ENCODE data around the gene TLCD1.

TLCD1 gene

DNA sequence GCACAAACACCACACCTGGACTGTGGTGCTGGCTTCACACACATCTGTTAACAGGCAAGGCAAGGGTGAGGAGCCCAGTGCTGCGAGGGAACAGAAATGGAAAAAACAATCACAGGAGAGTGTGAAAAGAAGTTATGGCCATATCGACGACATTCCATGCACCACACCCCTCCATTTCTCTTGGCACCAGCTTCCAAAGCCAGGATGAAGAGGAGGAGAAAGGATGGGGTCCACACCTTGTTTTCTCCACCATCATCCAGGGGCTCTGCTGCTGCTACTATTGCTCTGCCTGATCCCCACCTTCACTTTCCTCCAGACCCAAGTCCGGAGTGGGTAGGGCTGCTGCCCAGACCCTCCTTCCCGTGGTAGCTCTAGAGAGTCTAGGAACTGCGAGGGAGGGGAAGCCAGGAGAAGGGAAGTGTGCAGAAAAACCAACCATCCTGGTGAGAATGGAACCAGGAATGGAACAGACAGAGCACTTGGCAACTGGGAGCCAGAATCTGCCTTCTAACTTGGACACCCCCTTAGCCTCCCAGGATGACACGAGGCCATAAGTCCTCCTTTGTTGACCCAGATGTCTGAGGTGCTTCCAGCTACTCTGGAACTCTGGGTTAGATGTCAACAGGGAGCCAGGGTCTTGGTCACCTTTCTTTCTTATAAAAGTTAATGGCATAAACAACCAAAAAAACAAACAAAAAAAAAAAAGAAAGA, 13.2 kb downstream of the TLCD1 start:
- DNase-seq (ENCODE audit: low read depth in 2 of 2): no peak

DNA sequence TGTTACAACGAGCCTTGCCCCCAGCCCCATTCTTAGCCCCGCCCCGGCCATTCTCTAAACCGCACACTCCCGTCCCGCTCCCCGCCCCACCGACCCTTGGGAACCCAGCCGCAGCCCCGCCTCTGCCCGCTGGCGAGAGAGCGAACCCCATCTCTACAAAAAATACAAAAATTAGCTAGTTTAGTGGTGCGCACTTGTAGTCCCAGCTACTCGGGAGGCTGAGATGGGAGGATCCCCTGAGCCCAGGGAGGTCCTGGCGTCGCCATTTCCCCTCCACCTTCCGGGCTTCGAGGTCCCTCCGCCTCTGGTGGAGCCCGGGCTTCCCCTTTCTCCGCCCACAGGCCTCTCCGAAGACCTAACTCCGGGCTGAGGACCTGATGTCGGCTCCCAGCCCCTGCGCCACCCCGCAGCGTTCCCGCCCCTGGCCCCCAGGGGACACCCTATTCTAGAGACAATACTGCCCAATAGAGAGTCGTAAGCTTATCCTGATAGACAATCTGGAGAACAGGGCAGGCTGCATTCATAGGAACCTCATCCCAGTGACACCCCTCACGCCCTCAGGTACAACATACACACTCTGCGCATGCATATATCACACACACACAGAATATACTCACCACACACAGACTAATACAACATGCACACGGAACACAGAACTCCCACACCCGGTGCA, 13.9 kb downstream of the TLCD1 start:
- no peak for DNase-seq (ENCODE audit: low read depth in 2 of 2)

GRCh38 chr17:28711723-28712031, 14.4 kb downstream of the TLCD1 start, which contains the start of gene PROCA1:
TSS of gene PROCA1 (minus strand) at chr17:28711888. CDS start at chr17:28711660, 228 bp downstream.
- DNase-seq (ENCODE audit: low read depth in 2 of 2): no peak

DNA sequence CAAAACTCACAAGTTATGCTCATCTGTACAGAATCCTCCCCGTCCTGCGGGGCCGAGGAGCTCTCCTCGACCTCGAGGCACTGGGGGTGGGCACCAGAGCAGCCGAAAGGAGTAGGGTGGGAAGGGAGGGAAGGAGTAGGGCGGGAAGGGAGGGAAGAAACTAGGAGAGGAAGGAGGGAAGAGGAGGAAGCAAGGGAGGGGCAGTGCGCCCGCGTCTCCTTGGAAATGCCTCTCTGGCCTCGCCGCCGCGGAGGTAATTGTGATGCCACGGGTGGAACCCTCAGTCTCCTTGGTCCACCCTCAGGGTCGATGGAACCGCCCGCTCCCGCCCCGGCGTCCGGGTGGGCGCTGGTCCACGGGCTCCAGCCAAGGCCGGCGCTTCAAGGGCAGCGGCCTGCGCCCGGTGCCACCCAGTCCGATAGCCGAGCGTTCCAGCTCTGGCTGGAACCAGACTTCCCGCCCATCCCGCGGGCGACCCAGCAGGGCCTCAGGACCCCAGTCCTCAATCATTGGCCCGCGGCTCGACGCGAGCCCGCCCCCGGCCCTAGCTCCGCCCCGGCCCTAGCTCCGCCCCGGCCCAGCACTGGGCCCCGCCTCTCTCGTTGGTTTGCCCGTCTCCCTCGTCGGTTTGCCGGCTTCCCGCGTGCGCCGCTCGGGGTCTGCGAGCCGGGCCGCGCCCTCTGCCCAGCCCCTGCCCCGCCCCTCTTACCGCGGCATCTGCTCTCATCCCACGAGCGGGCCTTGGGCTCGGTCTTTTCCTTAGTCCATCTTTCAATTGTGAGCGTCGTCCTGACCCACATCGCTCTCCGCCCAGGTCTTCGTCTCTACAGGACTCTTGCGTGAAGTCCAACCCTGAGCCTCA, 14.9 kb downstream of the TLCD1 start:
- peak; percentile 63 to 74 for DNase-seq (ENCODE audit: low read depth in 2 of 2)

GRCh38 chr17:28707339-28707720, 18.7 kb downstream of the TLCD1 start:
- DNase-seq (ENCODE audit: low read depth in 2 of 2): no peak

GRCh38 chr17:28706471-28707338, 19.3 kb downstream of the TLCD1 start:
- no peak for DNase-seq (ENCODE audit: low read depth in 2 of 2)

- no peak for DNase-seq (ENCODE audit: low read depth in 2 of 2)
Measured at GRCh38 chr17:28705728-28706334, 20.2 kb downstream of the TLCD1 start.

- no peak for DNase-seq (ENCODE audit: low read depth in 2 of 2)
Measured at GRCh38 chr17:28705074-28705659, 20.9 kb downstream of the TLCD1 start.

DNA sequence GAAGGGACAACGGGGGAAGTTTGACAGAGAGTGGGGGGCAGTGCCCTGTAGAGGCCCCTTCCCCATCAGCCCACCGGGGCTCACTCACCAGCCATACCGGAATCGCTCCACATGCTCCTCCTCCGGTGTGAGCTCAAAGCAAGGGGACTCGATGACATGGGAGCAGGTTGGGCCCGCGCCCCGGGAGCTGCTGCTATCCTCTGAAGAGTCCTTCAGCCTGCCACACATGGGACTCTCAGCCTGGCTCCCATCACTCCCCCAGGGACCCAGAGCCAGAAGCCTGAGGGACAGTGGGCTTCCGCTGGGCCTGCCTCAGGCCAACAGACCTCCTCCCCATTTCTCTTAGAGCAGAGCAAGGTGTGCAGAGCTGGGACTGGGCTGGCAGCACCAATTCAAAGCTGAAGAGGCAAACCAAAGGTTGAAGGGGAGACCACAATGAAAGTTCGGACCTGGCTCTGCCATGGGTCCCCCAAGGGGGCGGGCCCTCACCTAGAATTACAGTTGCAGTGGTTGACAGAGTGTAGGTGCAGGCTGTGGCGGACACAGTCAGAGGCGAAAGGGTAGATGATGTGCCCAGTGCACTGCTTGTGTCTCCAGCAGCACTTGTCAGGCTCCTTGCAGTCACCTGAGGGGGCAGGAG, 21.7 kb downstream of the TLCD1 start:
- no peak for DNase-seq (ENCODE audit: low read depth in 2 of 2)

GRCh38 chr17:28703552-28704218, 22.3 kb downstream of the TLCD1 start:
- DNase-seq (ENCODE audit: low read depth in 2 of 2): no peak

DNA sequence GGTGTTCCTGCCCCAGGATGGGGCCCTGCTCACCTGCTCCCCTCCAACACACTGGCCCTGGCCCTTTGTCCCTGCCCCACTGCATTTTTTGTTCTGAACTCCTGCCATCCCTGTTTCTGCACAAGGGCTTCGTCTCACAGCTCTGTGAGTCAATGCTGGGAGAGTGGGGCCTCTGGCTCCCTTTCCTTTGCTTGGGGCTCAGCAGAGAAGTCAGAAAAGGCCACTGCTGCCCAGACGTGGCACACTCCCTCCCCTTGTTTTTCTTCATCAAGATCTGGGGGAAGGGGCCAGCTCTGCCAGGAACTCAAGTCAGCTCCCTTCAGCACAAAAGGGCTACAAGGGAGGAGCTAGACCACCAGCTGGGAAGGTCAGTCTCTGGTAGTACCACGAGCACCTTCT, 23.3 kb downstream of the TLCD1 start:
- no peak for DNase-seq (ENCODE audit: low read depth in 2 of 2)

DNA sequence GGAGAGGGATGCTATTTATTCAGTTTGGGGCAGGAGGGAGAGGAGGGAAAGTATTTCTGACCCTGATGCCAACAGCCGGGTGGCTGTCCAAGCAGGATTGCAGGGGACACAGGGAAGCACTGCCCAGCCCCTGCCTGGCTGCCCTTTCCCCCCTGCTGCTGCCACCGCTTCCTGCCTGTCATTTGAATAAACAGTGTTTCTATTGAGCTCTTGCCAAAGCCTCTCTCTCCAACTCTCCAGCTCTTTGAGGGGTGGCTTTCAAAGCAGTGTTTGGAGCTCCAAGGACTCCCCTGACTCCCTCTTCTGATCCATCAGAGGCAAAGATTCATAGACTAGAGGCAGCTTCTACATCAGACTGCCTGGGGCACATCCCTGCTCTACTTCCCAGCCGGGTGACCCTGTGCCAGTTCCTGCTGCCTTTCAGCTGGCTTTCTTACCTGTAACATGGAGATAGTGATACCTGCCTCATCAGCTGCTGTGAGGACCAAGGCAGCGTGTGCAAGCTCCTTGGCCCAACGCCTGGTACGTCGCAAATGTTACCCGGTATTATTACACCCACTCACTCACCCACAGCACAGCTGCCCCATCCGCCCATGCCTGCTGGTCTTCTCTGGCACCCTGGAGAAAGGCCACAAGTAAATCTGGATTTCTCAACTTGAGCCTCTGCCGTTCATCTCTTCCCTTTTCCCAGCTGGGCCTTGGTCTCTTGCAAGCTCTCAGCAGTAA, 23.8 kb downstream of the TLCD1 start:
- no peak for DNase-seq (ENCODE audit: low read depth in 2 of 2)

GRCh38 chr17:28700830-28701492, 25.1 kb downstream of the TLCD1 start:
- DNase-seq (ENCODE audit: low read depth in 2 of 2): no peak

DNA sequence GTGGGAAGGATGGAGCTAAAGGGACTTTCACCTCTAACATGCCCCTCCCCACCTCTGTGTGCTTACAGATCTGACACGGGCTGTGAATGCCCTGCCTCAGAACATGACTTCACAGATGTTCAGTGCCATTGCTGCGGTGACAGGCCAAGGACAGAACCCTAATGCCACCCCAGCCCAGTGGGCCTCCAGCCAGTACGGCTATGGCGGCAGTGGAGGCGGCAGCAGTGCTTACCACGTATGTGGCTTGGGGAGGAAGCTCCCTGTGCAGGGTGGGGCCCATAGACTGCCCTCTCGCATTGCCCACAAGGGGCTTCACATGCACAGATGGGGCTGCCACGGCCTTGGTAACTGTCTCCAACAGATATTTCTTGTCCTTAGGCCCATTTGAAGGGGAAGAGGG, 25.8 kb downstream of the TLCD1 start:
- no peak for DNase-seq (ENCODE audit: low read depth in 2 of 2)

GRCh38 chr17:28698253-28698941, 27.6 kb downstream of the TLCD1 start:
- DNase-seq (ENCODE audit: low read depth in 2 of 2): no peak

DNA sequence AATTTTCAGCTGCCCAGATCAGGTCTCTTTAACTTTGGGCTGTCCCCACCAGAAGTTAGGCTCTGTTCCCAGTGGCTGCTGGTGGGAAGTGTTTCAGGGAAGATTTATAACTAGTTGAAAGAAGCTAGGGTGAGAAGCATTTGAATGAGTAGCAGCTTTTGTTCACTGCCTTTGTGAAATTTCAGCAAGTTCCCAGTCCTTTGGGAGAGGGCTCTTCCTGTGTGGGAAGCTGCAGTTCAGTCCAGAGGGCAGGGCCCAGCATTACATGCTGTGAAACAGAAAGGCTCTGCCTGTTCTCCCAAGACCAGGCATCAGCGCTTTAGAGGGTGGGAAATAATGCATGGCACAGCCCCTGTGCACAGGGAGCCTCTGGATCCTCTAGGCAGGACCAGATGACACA, 32.2 kb downstream of the TLCD1 start:
- no peak for DNase-seq (ENCODE audit: low read depth in 2 of 2)

GRCh38 chr17:28689011-28689410, 37.0 kb downstream of the TLCD1 start:
- no peak for DNase-seq (ENCODE audit: low read depth in 2 of 2)

DNA sequence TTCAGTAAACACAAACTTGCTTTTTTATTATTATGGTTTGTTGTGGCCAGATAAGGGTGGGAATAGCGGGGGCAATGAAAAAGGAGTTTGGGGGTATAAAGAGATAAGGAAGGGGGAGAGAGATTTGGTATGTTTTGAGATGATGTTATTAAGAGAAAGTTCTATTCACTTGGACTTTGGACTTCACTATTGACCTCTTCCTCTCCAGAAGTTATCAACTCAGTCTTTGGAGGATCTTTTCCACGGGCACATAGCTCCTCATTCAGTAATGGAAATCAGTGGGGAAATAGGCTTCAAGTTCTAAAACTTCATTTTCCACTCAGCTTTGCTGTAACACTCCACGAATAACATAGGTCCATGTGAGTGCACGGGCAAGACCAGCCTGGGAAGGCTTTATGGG, 37.6 kb downstream of the TLCD1 start:
- no peak for DNase-seq (ENCODE audit: low read depth in 2 of 2)
